WTC11 (cell line): ENCODE results near the gene DUSP2. TPM values are rescaled to one million over a fixed set of nuclear protein-coding genes. Genes with fewer than 3 reads are reported as not detected.

Source experiments
- ATAC-seq: fragments of 200-7000 bp; cut with Tn5 transposase; 2 replicates; pipeline ENCODE4 v1.10.0; 2021; ENCODE audit warnings: mild to moderate bottlenecking, moderate library complexity
- CTCF ChIA-PET: fragments of 300-600 bp; sonication (Branson Sonifier 250); formaldehyde crosslinking; loops from one replicate; lab custom pipeline; 2021; ENCODE audit warnings: antibody characterized with exemption; lab: Charles Lee
- POLR2A ChIA-PET: fragments of 350-600 bp; sonication (Branson Sonifier 250); formaldehyde crosslinking; loops from one replicate; lab custom pipeline; 2021; ENCODE audit warnings: antibody characterized with exemption; lab: Charles Lee
- DNase-seq: peaks from one replicate; pipeline ENCODE4 v3.0.0; 2021; ENCODE audit warnings: low spot score
- H3K27ac Mint-ChIP-seq: 2 replicates; pipeline ENCODE4 v1.8.0; 2021; ENCODE audit warnings: mixed read lengths
- H3K27me3 Mint-ChIP-seq: 2 replicates; pipeline ENCODE4 v1.8.0; 2021; ENCODE audit warnings: low read depth, mild to moderate bottlenecking, moderate library complexity, mixed read lengths
- H3K36me3 Mint-ChIP-seq: 2 replicates; pipeline ENCODE4 v1.8.0; 2021; ENCODE audit warnings: mixed read lengths
- H3K4me1 Mint-ChIP-seq: 2 replicates; pipeline ENCODE4 v1.8.0; 2022; ENCODE audit warnings: mixed read lengths
- H3K4me3 Mint-ChIP-seq: 2 replicates; pipeline ENCODE4 v1.8.0; 2021; ENCODE audit warnings: mild to moderate bottlenecking, moderate library complexity, mixed read lengths
- H3K9me3 Mint-ChIP-seq: 2 replicates; pipeline ENCODE4 v1.8.0; 2021; ENCODE audit warnings: mixed read lengths
- CREM ChIP-seq: sonication (generic); formaldehyde crosslinking; IDR thresholded peaks from 2 replicates; pipeline ENCODE4 v1.8.1; 2022; ENCODE audit warnings: mild to moderate bottlenecking, missing genetic modification reagents, moderate library complexity
- CTCF ChIP-seq: fragments of 200-600 bp; IDR thresholded peaks from 2 replicates; pipeline ENCODE4 v1.8.0; 2022; ENCODE audit warnings: antibody characterized with exemption
- E2F1 ChIP-seq: sonication (generic); formaldehyde crosslinking; IDR thresholded peaks from 2 replicates; pipeline ENCODE4 v1.8.0; 2022; ENCODE audit warnings: mild to moderate bottlenecking, missing genetic modification reagents
- E2F5 ChIP-seq: sonication (generic); formaldehyde crosslinking; IDR thresholded peaks from 2 replicates; pipeline ENCODE4 v1.8.1; 2022; ENCODE audit warnings: mild to moderate bottlenecking, moderate library complexity, missing genetic modification reagents
- ELF4 ChIP-seq: sonication (generic); formaldehyde crosslinking; IDR thresholded peaks from 2 replicates; pipeline ENCODE4 v1.8.1; 2022; ENCODE audit warnings: low read depth, mild to moderate bottlenecking, moderate library complexity, missing genetic modification reagents
- EMX1 ChIP-seq: fragments of 250-450 bp; sonication (Bioruptor Pico); IDR thresholded peaks from 2 replicates; pipeline ENCODE4 v1.8.0; 2021; ENCODE audit warnings: mild to moderate bottlenecking
- FOXP4 ChIP-seq: sonication (generic); formaldehyde crosslinking; IDR thresholded peaks from 2 replicates; pipeline ENCODE4 v1.8.0; 2022; ENCODE audit warnings: mild to moderate bottlenecking, missing genetic modification reagents
- HMGA2 ChIP-seq: fragments of 250-450 bp; sonication (Bioruptor Pico); IDR thresholded peaks from 2 replicates; pipeline ENCODE4 v1.4.0; 2021; ENCODE audit warnings: mild to moderate bottlenecking, moderate library complexity
- JUN ChIP-seq: sonication (generic); formaldehyde crosslinking; IDR thresholded peaks from 2 replicates; pipeline ENCODE4 v1.8.0; 2023; ENCODE audit warnings: mild to moderate bottlenecking, missing genetic modification reagents
- NR3C1 ChIP-seq: sonication (generic); formaldehyde crosslinking; conservative IDR thresholded peaks from 2 replicates; pipeline ENCODE4 v1.8.1; 2023; ENCODE audit warnings: low read depth, mild to moderate bottlenecking, missing genetic modification reagents
- SMAD3 ChIP-seq: sonication (generic); formaldehyde crosslinking; IDR thresholded peaks from 2 replicates; pipeline ENCODE4 v1.8.0; 2022; ENCODE audit warnings: missing genetic modification reagents, mild to moderate bottlenecking, borderline replicate concordance
- TEAD4 ChIP-seq: sonication (generic); formaldehyde crosslinking; IDR thresholded peaks from 2 replicates; pipeline ENCODE4 v1.8.0; 2022; ENCODE audit warnings: mild to moderate bottlenecking, missing genetic modification reagents
- ZNF232 ChIP-seq: sonication (generic); formaldehyde crosslinking; IDR thresholded peaks from 2 replicates; pipeline ENCODE4 v1.8.0; 2022; ENCODE audit warnings: mild to moderate bottlenecking, missing genetic modification reagents
- ZNF532 ChIP-seq: fragments of 250-450 bp; sonication (Bioruptor Pico); IDR thresholded peaks from 2 replicates; pipeline ENCODE4 v1.9.0; 2021; ENCODE audit warnings: mild to moderate bottlenecking, borderline replicate concordance
- total RNA-seq: library from RNA; stranded (reverse); gene quantifications from 3 replicates; pipeline ENCODE4 v1.2.3, GENCODE V29; 2021
- TF ChIP-seq, protein P1 (sequence below): sonication (generic); formaldehyde crosslinking; conservative IDR thresholded peaks from 2 replicates; pipeline ENCODE4 v1.8.1; 2023; ENCODE audit warnings: mild to moderate bottlenecking, low read depth, missing genetic modification reagents, moderate library complexity
- TF ChIP-seq, protein P2 (sequence below): sonication (generic); formaldehyde crosslinking; IDR thresholded peaks from 2 replicates; pipeline ENCODE4 v1.8.1; 2023; ENCODE audit warnings: mild to moderate bottlenecking, missing genetic modification reagents
- TF ChIP-seq, protein P3 (sequence below): sonication (generic); formaldehyde crosslinking; IDR thresholded peaks from 2 replicates; pipeline ENCODE4 v1.8.1; 2023; ENCODE audit warnings: mild to moderate bottlenecking, missing genetic modification reagents, borderline replicate concordance

The DUSP2 gene
- total RNA-seq, 1 experiment from 2014 or later: 4.7 TPM

DNA sequence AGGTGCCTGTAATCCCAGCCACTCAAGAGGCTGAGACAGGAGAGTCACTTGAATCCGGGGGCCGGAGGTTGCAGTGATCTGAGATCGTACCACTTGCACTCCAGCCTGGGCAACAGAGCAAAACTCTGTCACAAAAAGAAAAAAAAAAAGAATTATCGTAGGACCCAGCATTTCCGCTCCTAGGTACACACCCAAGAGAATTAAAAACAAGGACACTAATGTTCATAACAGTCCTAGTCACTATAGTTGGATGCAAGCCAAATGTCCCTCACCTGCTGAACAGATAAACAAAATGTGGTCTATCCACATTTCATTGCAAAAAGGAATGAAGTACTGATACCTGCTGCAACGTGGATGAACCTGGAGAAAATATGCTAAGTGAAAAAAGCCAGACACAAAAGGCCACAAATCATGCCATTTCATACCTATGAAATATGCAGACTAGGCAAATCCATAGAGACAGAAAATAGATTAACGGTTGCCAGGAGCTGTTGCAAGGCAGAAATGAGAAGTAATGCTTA lies 50.1 kb downstream of the DUSP2 start:
- no peak overlapping the region for H3K27ac Mint-ChIP-seq
- H3K36me3 Mint-ChIP-seq: no peaks in the 10 kb centered on the region

More for the DNA sequence above, 50.1 kb downstream of the DUSP2 start:
- H3K9me3 Mint-ChIP-seq: no peaks in the 10 kb centered on the region
- TF ChIP-seq HMGA2 (CRISPR knock-in tag) (no peak), ELF4 (CRISPR knock-in tag) (no peak), FOXP4 (CRISPR knock-in tag) (no peak), E2F5 (CRISPR knock-in tag) (no peak), CREM (CRISPR knock-in tag) (no peak), ZNF232 (CRISPR knock-in tag) (no peak), SMAD3 (CRISPR knock-in tag) (no peak), NR3C1 (no peak), TEAD4 (CRISPR knock-in tag) (no peak), EMX1 (no peak), JUN (CRISPR knock-in tag) (no peak), E2F1 (CRISPR knock-in tag) (no peak), ZNF532 (CRISPR knock-in tag) (no peak), CTCF (no peak)
- TF ChIP-seq, protein P1, sequence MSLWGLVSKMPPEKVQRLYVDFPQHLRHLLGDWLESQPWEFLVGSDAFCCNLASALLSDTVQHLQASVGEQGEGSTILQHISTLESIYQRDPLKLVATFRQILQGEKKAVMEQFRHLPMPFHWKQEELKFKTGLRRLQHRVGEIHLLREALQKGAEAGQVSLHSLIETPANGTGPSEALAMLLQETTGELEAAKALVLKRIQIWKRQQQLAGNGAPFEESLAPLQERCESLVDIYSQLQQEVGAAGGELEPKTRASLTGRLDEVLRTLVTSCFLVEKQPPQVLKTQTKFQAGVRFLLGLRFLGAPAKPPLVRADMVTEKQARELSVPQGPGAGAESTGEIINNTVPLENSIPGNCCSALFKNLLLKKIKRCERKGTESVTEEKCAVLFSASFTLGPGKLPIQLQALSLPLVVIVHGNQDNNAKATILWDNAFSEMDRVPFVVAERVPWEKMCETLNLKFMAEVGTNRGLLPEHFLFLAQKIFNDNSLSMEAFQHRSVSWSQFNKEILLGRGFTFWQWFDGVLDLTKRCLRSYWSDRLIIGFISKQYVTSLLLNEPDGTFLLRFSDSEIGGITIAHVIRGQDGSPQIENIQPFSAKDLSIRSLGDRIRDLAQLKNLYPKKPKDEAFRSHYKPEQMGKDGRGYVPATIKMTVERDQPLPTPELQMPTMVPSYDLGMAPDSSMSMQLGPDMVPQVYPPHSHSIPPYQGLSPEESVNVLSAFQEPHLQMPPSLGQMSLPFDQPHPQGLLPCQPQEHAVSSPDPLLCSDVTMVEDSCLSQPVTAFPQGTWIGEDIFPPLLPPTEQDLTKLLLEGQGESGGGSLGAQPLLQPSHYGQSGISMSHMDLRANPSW (CRISPR knock-in tag): no peak
- TF ChIP-seq, protein P2, sequence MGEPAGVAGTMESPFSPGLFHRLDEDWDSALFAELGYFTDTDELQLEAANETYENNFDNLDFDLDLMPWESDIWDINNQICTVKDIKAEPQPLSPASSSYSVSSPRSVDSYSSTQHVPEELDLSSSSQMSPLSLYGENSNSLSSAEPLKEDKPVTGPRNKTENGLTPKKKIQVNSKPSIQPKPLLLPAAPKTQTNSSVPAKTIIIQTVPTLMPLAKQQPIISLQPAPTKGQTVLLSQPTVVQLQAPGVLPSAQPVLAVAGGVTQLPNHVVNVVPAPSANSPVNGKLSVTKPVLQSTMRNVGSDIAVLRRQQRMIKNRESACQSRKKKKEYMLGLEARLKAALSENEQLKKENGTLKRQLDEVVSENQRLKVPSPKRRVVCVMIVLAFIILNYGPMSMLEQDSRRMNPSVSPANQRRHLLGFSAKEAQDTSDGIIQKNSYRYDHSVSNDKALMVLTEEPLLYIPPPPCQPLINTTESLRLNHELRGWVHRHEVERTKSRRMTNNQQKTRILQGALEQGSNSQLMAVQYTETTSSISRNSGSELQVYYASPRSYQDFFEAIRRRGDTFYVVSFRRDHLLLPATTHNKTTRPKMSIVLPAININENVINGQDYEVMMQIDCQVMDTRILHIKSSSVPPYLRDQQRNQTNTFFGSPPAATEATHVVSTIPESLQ: no peak
- TF ChIP-seq, protein P3, sequence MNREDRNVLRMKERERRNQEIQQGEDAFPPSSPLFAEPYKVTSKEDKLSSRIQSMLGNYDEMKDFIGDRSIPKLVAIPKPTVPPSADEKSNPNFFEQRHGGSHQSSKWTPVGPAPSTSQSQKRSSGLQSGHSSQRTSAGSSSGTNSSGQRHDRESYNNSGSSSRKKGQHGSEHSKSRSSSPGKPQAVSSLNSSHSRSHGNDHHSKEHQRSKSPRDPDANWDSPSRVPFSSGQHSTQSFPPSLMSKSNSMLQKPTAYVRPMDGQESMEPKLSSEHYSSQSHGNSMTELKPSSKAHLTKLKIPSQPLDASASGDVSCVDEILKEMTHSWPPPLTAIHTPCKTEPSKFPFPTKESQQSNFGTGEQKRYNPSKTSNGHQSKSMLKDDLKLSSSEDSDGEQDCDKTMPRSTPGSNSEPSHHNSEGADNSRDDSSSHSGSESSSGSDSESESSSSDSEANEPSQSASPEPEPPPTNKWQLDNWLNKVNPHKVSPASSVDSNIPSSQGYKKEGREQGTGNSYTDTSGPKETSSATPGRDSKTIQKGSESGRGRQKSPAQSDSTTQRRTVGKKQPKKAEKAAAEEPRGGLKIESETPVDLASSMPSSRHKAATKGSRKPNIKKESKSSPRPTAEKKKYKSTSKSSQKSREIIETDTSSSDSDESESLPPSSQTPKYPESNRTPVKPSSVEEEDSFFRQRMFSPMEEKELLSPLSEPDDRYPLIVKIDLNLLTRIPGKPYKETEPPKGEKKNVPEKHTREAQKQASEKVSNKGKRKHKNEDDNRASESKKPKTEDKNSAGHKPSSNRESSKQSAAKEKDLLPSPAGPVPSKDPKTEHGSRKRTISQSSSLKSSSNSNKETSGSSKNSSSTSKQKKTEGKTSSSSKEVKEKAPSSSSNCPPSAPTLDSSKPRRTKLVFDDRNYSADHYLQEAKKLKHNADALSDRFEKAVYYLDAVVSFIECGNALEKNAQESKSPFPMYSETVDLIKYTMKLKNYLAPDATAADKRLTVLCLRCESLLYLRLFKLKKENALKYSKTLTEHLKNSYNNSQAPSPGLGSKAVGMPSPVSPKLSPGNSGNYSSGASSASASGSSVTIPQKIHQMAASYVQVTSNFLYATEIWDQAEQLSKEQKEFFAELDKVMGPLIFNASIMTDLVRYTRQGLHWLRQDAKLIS (CRISPR knock-in tag): no peak
- TF ChIP-seq, all 79 proteins: peak for 0
- CTCF ChIA-PET: no interaction called here
- DNase-seq: no peak
- POLR2A ChIA-PET: no interaction called here
- ATAC-seq: no peak
- Mint-ChIP-seq H3K4me3 (no peak overlapping the region), H3K4me1 (peaks cover 31% of the 10 kb centered on the region), H3K27me3 (peaks cover 4% of the 10 kb centered on the region; the same call in 1 of the 2 replicates)
